ENCODE measurements around the gene ABHD17C.

DNA sequence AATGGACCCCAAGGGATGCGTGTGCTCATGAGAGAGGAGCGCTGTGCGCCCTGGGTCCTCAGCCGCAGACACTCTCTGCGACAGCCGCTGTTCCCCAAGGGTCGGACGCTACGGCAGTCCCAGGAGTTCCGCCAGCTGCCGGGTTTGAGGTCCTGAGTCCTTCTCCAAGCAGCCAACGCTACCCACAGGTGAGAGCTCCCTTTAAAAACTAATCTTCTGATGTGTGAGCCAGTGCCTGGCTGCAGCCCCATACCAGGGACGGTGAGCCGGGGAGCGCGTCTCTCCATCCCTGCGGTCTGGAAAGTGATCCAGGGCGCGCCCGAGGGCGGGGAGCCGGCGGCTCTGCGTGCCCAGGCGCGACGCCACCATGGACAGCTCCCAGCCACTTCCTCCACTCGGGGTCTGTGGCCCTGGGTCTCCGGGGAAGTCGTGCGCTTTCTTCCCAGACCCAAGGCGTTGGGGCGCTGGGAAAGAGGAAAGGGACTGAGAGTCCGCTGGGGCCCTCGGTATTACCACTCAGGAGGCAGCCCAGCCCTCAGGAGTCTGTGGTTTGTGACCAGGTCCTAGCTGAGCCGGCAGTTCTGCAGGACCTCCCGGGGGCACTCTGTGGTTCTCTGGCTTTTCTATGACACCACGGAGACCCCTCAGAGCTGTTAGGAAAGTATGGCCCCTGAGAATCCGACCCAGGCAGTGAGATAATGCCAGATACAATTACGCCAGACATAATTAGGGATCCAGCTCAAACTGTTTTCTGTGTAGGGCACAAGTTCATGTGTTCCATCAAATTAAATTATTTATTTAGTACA, 85.5 kb downstream of the ABHD17C start:
- TF ChIP-seq, protein P1, sequence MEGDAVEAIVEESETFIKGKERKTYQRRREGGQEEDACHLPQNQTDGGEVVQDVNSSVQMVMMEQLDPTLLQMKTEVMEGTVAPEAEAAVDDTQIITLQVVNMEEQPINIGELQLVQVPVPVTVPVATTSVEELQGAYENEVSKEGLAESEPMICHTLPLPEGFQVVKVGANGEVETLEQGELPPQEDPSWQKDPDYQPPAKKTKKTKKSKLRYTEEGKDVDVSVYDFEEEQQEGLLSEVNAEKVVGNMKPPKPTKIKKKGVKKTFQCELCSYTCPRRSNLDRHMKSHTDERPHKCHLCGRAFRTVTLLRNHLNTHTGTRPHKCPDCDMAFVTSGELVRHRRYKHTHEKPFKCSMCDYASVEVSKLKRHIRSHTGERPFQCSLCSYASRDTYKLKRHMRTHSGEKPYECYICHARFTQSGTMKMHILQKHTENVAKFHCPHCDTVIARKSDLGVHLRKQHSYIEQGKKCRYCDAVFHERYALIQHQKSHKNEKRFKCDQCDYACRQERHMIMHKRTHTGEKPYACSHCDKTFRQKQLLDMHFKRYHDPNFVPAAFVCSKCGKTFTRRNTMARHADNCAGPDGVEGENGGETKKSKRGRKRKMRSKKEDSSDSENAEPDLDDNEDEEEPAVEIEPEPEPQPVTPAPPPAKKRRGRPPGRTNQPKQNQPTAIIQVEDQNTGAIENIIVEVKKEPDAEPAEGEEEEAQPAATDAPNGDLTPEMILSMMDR (IDR thresholded peaks at IDR 0.05; ENCODE audit: extremely low read depth in 1 of 2, insufficient read depth in 1 of 2, low read depth in 1 of 2, low read length in 2 of 2) = no peak
- TF ChIP-seq MYC (IDR thresholded peaks at IDR 0.05; ENCODE audit: low read depth, low read length) = no peak
- no peak for TF ChIP-seq POLR2AphosphoS5 (IDR thresholded peaks at IDR 0.05; ENCODE audit: insufficient read depth, low read depth, low read length)
- no peak for TF ChIP-seq POLR2A (IDR thresholded peaks at IDR 0.05; ENCODE audit: low read depth, low read length)
- TF ChIP-seq EZH2 (IDR thresholded peaks at IDR 0.05; ENCODE audit: borderline replicate concordance, low read depth, low read length, severe bottlenecking) = no peak
- no peak for TF ChIP-seq JUN (IDR thresholded peaks at IDR 0.05; ENCODE audit: borderline replicate concordance, insufficient read depth, insufficient read length, low read depth)
- no peak for TF ChIP-seq FOS (IDR thresholded peaks at IDR 0.05; ENCODE audit: borderline replicate concordance, insufficient read depth, low read length)

Data from endothelial cell of umbilical vein (primary cell).